ENCODE results near the gene PIGL.

- no peak for TF ChIP-seq EZH2 (IDR thresholded peaks at IDR 0.05; ENCODE audit: insufficient read depth, poor library complexity, severe bottlenecking)
- no peak for TF ChIP-seq EZH2phosphoT487 (IDR thresholded peaks at IDR 0.05; ENCODE audit: insufficient read depth, low read depth)
Observed at GRCh38 chr17:16243801-16244567, 27.0 kb downstream of the PIGL start.
